HCT116 (cell line): ENCODE data around the gene ATXN1. TPM values are rescaled to one million over a fixed set of nuclear protein-coding genes. Genes with fewer than 3 reads are reported as not detected.

ENCODE experiments used
- ATAC-seq: fragments of 200-7000 bp; cut with Tn5 transposase; 2 replicates; pipeline ENCODE4 v1.9.1; 2020; ENCODE audit warnings: mild to moderate bottlenecking, moderate library complexity
- BruUV-seq: library from RNA; stranded (reverse); fragments of 400-500 nt; replicated peaks from 2 replicates; lab custom pipeline; 2021; lab: Mats Ljungman, UMichigan
- CTCF ChIA-PET: fragments of 300-600 bp; sonication (Branson Sonifier 250); formaldehyde crosslinking; loops from one replicate; lab custom pipeline; 2021; ENCODE audit warnings: antibody characterized with exemption; lab: Charles Lee
- POLR2A ChIA-PET: fragments of 300-600, 350-600 bp; sonication (Branson Sonifier 250); formaldehyde crosslinking; loops from one replicate; lab custom pipeline; 2021; ENCODE audit warnings: antibody characterized with exemption; lab: Charles Lee
- RAD21 ChIA-PET, 2 experiments: fragments of 300-600 bp; sonication (Branson Sonifier 250); formaldehyde crosslinking; loops; one replicate each; lab custom pipeline; 2023; ENCODE audit warnings: low total read pairs in 2 of 2; ENCODE audit not compliant: uncharacterized antibody in 2 of 2, unreplicated experiment in 2 of 2, low non-redundant PET in 1 of 2; lab: Charles Lee
- DNase-seq: peaks from one replicate; pipeline ENCODE4 v3.0.0-alpha.2; 2010; ENCODE audit warnings: low read depth, low spot score
- H2AFZ ChIP-seq: fragments of 200-600 bp; shearing (Covaris generic), sonication (generic); 2 replicates; pipeline ENCODE4 v1.6.1; 2017; ENCODE audit warnings: low read depth, mixed run types, mixed read lengths, antibody characterized with exemption, low read length; ENCODE audit not compliant: poor library complexity, severe bottlenecking
- H3K27ac ChIP-seq: 2 replicates; pipeline ENCODE4 v1.5.1; 2012; ENCODE audit warnings: low read depth, low read length
- H3K27me3 ChIP-seq: fragments of 200-600 bp; sonication (generic); 2 replicates; pipeline ENCODE4 v1.6.1; 2016; ENCODE audit warnings: mixed run types, low read length, mixed read lengths; ENCODE audit not compliant: insufficient read depth
- H3K36me3 ChIP-seq, 2 experiments: fragments of 200-500 bp in 1 of 2; fragments of 200-600 bp in 1 of 2; sonication (Bioruptor generic) in 1 of 2; sonication (generic) in 1 of 2; 2 replicates each; pipeline versions ENCODE4 v1.5.1 to v1.6.1; 2014 to 2016; ENCODE audit warnings: low read length in 2 of 2, inconsistent platforms in 1 of 2, mixed read lengths in 1 of 2, mixed run types in 1 of 2; ENCODE audit not compliant: insufficient read depth in 2 of 2, control insufficient read depth in 1 of 2
- H3K4me1 ChIP-seq, 2 experiments: fragments of 200-600 bp in 1 of 2; sonication (generic) in 1 of 2; 2 replicates each; pipeline versions ENCODE4 v1.5.1 to v1.6.1; 2012 to 2017; ENCODE audit warnings: low read length in 2 of 2, inconsistent platforms in 1 of 2, mild to moderate bottlenecking in 1 of 2, mixed read lengths in 1 of 2, mixed run types in 1 of 2, moderate library complexity in 1 of 2; ENCODE audit not compliant: insufficient read depth in 2 of 2, control insufficient read depth in 1 of 2
- H3K4me2 ChIP-seq: fragments of 200-600 bp; sonication (generic); 2 replicates; pipeline ENCODE4 v1.6.1; 2017; ENCODE audit warnings: mixed run types, low read length, mixed read lengths
- H3K4me3 ChIP-seq, 2 experiments: fragments of 200-600 bp in 1 of 2; sonication (generic) in 1 of 2; replicated peaks in 1 of 2; 2 replicates each; pipeline ENCODE4 v1.5.1; 2011 to 2016; ENCODE audit warnings: low read length in 2 of 2, control low read depth in 1 of 2, low read depth in 1 of 2, mild to moderate bottlenecking in 1 of 2, mixed read lengths in 1 of 2, mixed run types in 1 of 2
- H3K79me2 ChIP-seq: fragments of 200-600 bp; sonication (generic); 2 replicates; pipeline ENCODE4 v1.6.1; 2017; ENCODE audit warnings: mild to moderate bottlenecking, mixed run types, low read length, moderate library complexity, mixed read lengths; ENCODE audit not compliant: insufficient read depth
- H3K9ac ChIP-seq: fragments of 200-600 bp; sonication (generic); 2 replicates; pipeline ENCODE4 v1.6.1; 2016; ENCODE audit warnings: low read length, mixed read lengths
- H3K9me2 ChIP-seq: fragments of 200-600 bp; sonication (generic), shearing (Covaris generic); 2 replicates; pipeline ENCODE4 v1.6.1; 2017; ENCODE audit warnings: mixed run types, mild to moderate bottlenecking, moderate library complexity; ENCODE audit not compliant: insufficient read depth
- H3K9me3 ChIP-seq, 2 experiments: fragments of 200-500 bp in 1 of 2; fragments of 200-600 bp in 1 of 2; sonication (Bioruptor generic) in 1 of 2; sonication (generic) in 1 of 2; 2 replicates each; pipeline ENCODE4 v1.6.1; 2014 to 2017; ENCODE audit warnings: low read length in 2 of 2, mixed read lengths in 2 of 2, inconsistent platforms in 1 of 2, low read depth in 1 of 2, mild to moderate bottlenecking in 1 of 2, mixed run types in 1 of 2, moderate library complexity in 1 of 2; ENCODE audit not compliant: control insufficient read depth in 1 of 2, insufficient read depth in 1 of 2
- H4K20me1 ChIP-seq: fragments of 200-600 bp; sonication (generic), shearing (Covaris generic); 2 replicates; pipeline ENCODE4 v1.6.1; 2017; ENCODE audit warnings: mixed run types, mild to moderate bottlenecking, moderate library complexity; ENCODE audit not compliant: insufficient read depth
- EGR1 ChIP-seq: IDR thresholded peaks from 2 replicates; pipeline ENCODE4 v1.6.1; 2012; ENCODE audit warnings: low read depth
- EZH2 ChIP-seq: fragments of 200-600 bp; sonication (generic); IDR thresholded peaks from 2 replicates; pipeline ENCODE4 v1.6.1; 2017; ENCODE audit warnings: antibody characterized with exemption, mixed run types
- EZH2phosphoT487 ChIP-seq: fragments of 200-600 bp; IDR thresholded peaks from 2 replicates; pipeline ENCODE4 v1.6.1; 2018; ENCODE audit warnings: antibody characterized with exemption, borderline replicate concordance
- FOSL1 ChIP-seq: IDR thresholded peaks from 2 replicates; pipeline ENCODE4 v1.6.1; 2012; ENCODE audit warnings: low read depth
- JUND ChIP-seq: IDR thresholded peaks from 2 replicates; pipeline ENCODE4 v1.6.1; 2012
- POLR2A ChIP-seq: IDR thresholded peaks from 2 replicates; pipeline ENCODE4 v1.7.0; 2011; ENCODE audit warnings: borderline replicate concordance; ENCODE audit not compliant: insufficient read depth, insufficient read length; ENCODE audit errors: extremely low read depth
- POLR2AphosphoS5 ChIP-seq: IDR thresholded peaks from 2 replicates; pipeline ENCODE4 v1.6.1; 2011; ENCODE audit warnings: mild to moderate bottlenecking, low read depth, low read length, moderate library complexity
- RAD21 ChIP-seq: IDR thresholded peaks from 2 replicates; pipeline ENCODE4 v1.6.1; 2012; ENCODE audit warnings: low read depth, mild to moderate bottlenecking
- SIN3A ChIP-seq: IDR thresholded peaks from 2 replicates; pipeline ENCODE4 v1.6.1; 2012; ENCODE audit warnings: low read depth
- SP1 ChIP-seq: IDR thresholded peaks from 2 replicates; pipeline ENCODE4 v1.6.1; 2012; ENCODE audit warnings: low read depth
- SRF ChIP-seq: IDR thresholded peaks from 2 replicates; pipeline ENCODE4 v1.6.1; 2012; ENCODE audit warnings: low read depth
- YY1 ChIP-seq: IDR thresholded peaks from 2 replicates; pipeline ENCODE4 v1.6.1; 2011; ENCODE audit warnings: low read length, low read depth, moderate library complexity, mild to moderate bottlenecking; ENCODE audit not compliant: insufficient replicate concordance; ENCODE audit errors: extremely low read depth
- ZFX ChIP-seq: fragments of 450-650 bp; IDR thresholded peaks from 2 replicates; pipeline ENCODE4 v1.6.1; 2017
- intact Hi-C: fragments of 100-400 bp; cut with micrococcal nuclease; formaldehyde crosslinking; loops from 2 replicates; pipeline ENCODE4 v1.10.0; 2022
- total RNA-seq: library from RNA; stranded (reverse); gene quantifications from one replicate; pipeline ENCODE4 v1.2.1, GENCODE V29; 2021; ENCODE audit not compliant: unreplicated experiment
- TF ChIP-seq, protein P1 (sequence below): IDR thresholded peaks from 2 replicates; pipeline ENCODE4 v1.6.1; 2011; ENCODE audit warnings: mild to moderate bottlenecking, low read length, moderate library complexity; ENCODE audit not compliant: insufficient replicate concordance; ENCODE audit errors: extremely low read depth
- TF ChIP-seq, protein P2 (sequence below): IDR thresholded peaks from 2 replicates; pipeline ENCODE4 v1.6.1; 2012; ENCODE audit warnings: low read depth
- TF ChIP-seq, protein P3 (sequence below): IDR thresholded peaks from 2 replicates; pipeline ENCODE4 v1.6.1; 2012

Gene ATXN1
- total RNA-seq, 1 experiment from 2014 or later = 21.0 TPM

DNA sequence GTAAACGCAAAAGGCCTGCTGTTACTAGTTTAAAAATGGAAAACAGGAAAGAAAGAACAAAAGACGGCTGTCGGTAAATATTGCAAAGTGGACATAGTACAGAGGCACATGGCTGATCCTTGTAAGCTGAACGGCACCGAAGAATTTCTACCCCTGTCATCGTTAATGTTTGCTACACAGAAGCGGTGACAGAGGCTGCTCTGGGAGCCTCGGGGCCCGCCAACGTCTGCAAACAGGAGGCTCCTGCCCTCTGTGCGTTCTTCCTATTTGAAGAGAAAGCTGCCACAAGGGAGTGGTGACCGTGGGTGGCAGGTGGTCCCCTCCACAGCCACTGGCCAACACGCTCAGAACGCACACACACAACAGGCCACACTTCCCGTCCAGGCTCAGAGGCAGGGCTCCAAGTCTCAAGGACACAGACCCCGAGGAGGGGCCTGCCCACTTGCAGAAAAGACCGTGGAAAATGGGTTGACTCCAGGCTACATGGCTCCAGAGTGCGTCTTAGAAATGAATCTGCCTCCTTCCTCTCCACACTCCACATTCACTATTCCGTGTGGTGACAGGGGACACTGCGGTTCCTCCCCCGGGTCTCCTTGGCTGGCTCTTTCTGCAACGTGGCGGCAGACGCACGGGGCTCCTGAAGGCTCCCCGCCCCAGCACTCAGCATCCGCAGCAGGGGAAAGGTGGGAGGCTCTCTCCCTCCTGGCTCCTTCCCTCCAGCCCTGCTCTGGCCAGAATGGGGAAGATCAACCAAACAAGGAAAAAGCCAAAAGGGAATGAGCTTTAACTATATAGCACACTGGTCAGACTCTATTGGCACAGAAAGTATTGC, 458.3 kb downstream of the ATXN1 start:
- no TSS peak for BruUV-seq
- TF ChIP-seq, protein P1, sequence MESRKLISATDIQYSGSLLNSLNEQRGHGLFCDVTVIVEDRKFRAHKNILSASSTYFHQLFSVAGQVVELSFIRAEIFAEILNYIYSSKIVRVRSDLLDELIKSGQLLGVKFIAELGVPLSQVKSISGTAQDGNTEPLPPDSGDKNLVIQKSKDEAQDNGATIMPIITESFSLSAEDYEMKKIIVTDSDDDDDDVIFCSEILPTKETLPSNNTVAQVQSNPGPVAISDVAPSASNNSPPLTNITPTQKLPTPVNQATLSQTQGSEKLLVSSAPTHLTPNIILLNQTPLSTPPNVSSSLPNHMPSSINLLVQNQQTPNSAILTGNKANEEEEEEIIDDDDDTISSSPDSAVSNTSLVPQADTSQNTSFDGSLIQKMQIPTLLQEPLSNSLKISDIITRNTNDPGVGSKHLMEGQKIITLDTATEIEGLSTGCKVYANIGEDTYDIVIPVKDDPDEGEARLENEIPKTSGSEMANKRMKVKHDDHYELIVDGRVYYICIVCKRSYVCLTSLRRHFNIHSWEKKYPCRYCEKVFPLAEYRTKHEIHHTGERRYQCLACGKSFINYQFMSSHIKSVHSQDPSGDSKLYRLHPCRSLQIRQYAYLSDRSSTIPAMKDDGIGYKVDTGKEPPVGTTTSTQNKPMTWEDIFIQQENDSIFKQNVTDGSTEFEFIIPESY = no peak
- TF ChIP-seq ZFX (no peak), SRF (no peak), FOSL1 (no peak), POLR2A (no peak), POLR2AphosphoS5 (no peak), RAD21 (no peak), SP1 (no peak), EZH2 (no peak), YY1 (no peak), EZH2phosphoT487 (no peak), EGR1 (no peak), SIN3A (no peak), JUND (no peak)
- TF ChIP-seq, protein P2, sequence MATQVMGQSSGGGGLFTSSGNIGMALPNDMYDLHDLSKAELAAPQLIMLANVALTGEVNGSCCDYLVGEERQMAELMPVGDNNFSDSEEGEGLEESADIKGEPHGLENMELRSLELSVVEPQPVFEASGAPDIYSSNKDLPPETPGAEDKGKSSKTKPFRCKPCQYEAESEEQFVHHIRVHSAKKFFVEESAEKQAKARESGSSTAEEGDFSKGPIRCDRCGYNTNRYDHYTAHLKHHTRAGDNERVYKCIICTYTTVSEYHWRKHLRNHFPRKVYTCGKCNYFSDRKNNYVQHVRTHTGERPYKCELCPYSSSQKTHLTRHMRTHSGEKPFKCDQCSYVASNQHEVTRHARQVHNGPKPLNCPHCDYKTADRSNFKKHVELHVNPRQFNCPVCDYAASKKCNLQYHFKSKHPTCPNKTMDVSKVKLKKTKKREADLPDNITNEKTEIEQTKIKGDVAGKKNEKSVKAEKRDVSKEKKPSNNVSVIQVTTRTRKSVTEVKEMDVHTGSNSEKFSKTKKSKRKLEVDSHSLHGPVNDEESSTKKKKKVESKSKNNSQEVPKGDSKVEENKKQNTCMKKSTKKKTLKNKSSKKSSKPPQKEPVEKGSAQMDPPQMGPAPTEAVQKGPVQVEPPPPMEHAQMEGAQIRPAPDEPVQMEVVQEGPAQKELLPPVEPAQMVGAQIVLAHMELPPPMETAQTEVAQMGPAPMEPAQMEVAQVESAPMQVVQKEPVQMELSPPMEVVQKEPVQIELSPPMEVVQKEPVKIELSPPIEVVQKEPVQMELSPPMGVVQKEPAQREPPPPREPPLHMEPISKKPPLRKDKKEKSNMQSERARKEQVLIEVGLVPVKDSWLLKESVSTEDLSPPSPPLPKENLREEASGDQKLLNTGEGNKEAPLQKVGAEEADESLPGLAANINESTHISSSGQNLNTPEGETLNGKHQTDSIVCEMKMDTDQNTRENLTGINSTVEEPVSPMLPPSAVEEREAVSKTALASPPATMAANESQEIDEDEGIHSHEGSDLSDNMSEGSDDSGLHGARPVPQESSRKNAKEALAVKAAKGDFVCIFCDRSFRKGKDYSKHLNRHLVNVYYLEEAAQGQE = no peak
- TF ChIP-seq, protein P3, sequence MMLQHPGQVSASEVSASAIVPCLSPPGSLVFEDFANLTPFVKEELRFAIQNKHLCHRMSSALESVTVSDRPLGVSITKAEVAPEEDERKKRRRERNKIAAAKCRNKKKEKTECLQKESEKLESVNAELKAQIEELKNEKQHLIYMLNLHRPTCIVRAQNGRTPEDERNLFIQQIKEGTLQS = no peak
- CTCF ChIA-PET = no interaction called here

More for the DNA sequence above, 458.3 kb downstream of the ATXN1 start:
- intact Hi-C loops = no loop called here
- Histone ChIP-seq H4K20me1 (no peaks in the 10 kb centered on the region), H3K4me2 (no peak overlapping the region), H3K4me1 (no peaks in the 10 kb centered on the region), H3K9ac (no peak overlapping the region), H3K36me3 (no peaks in the 10 kb centered on the region; a peak in 1 of 4 replicates), H3K4me3 (no peak overlapping the region), H3K9me2 (no peaks in the 10 kb centered on the region), H3K27me3 (no peaks in the 10 kb centered on the region), H3K79me2 (no peaks in the 10 kb centered on the region), H2AFZ (no peak overlapping the region), H3K9me3 (no peaks in the 10 kb centered on the region), H3K27ac (no peak overlapping the region)
- ChIA-PET RAD21 (no interaction called here), POLR2A (no interaction called here)
- no peak for DNase-seq
- no peak for ATAC-seq
